ENCODE measurements around the gene ADGRL1. TPM values are rescaled to one million over a fixed set of nuclear protein-coding genes. Genes with fewer than 3 reads are reported as not detected.

ADGRL1 gene
- total and polyA plus RNA-seq, 2 donors (not counting 1 experiment from before 2014, with no cell fraction given): 1.7 to 3.5 TPM

DNA sequence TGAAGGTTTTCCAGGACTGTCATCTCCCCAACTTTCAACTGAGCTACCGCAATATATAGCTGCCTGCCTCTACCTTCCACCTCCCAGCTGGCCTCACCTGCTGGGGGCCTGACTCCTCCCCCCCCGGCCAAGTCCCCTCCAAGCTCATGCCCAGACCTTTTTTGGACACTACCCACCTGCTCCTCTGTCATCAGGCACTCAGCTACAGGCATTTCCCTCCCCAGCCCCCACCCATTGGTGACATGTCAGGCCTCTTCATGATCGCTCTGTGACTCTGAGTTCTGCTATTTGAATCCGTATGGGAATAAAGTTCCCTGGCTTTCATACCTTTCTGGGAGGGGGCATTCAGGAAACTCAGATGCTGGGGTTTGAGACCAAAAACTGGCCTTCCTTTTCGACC is 90.2 kb downstream of the ADGRL1 start:
- Histone ChIP-seq H3K4me3 (replicated peaks in 1 of 4; ENCODE audit: control extremely low read depth in 1 of 4, insufficient read depth in 1 of 4, low read depth in 3 of 4, low read length in 4 of 4) (peak overlapping the region in 2 of 4 experiments; percentile 5 to 86), H3K4me2 (ENCODE audit: extremely low read depth, insufficient read depth, low read length) (peak overlapping the region; percentile 82), H3K79me2 (ENCODE audit: control insufficient read depth, insufficient read depth, low read length) (peaks cover 49% of the 10 kb centered on the region), H4K20me1 (ENCODE audit: control insufficient read depth, extremely low read depth, insufficient read depth, low read length) (no peaks in the 10 kb centered on the region), H3K4me1 (ENCODE audit: control insufficient read depth, extremely low read depth, insufficient read depth, low read length) (peaks cover 30% of the 10 kb centered on the region), H2AFZ (ENCODE audit: low read length) (no peak overlapping the region), H3K27ac (ENCODE audit: insufficient read depth, low read length) (no peak overlapping the region), H3K27me3 (ENCODE audit: control insufficient read depth, insufficient read depth, low read length) (no peaks in the 10 kb centered on the region), H3K9me3 (ENCODE audit: control insufficient read depth, insufficient read depth, low read depth, low read length) (no peaks in the 10 kb centered on the region), H3K9ac (ENCODE audit: insufficient read depth, low read length) (no peak overlapping the region), H3K36me3 (ENCODE audit: control insufficient read depth, insufficient read depth, low read length) (peaks cover under 1% of the 10 kb centered on the region)
- TF ChIP-seq CTCF (conservative IDR thresholded peaks at IDR 0.05 in 1 of 2, IDR thresholded peaks at IDR 0.05 in 1 of 2; ENCODE audit: low read depth in 1 of 2, low read length in 2 of 2) (no peak), EZH2 (IDR thresholded peaks at IDR 0.05; ENCODE audit: low read length, missing control alignments) (no peak)
- no peak for DNase-seq (ENCODE audit: low read depth in 2 of 2)

GRCh38 chr19:14114854-14115253 is 91.1 kb downstream of the ADGRL1 start:
- no peak for TF ChIP-seq EZH2 (IDR thresholded peaks at IDR 0.05; ENCODE audit: low read length, missing control alignments)
- peak; percentile 17 to 43 for TF ChIP-seq CTCF (conservative IDR thresholded peaks at IDR 0.05 in 1 of 2, IDR thresholded peaks at IDR 0.05 in 1 of 2; ENCODE audit: low read depth in 1 of 2, low read length in 2 of 2)
- no peak for DNase-seq (ENCODE audit: low read depth in 2 of 2)
- Histone ChIP-seq H3K4me2 (ENCODE audit: extremely low read depth, insufficient read depth, low read length) (no peak overlapping the region), H2AFZ (ENCODE audit: low read length) (no peak overlapping the region), H3K9ac (ENCODE audit: insufficient read depth, low read length) (no peak overlapping the region), H3K4me1 (ENCODE audit: control insufficient read depth, extremely low read depth, insufficient read depth, low read length) (peaks cover 30% of the 10 kb centered on the region), H3K27me3 (ENCODE audit: control insufficient read depth, insufficient read depth, low read length) (no peaks in the 10 kb centered on the region), H3K4me3 (replicated peaks in 1 of 4; ENCODE audit: control extremely low read depth in 1 of 4, insufficient read depth in 1 of 4, low read depth in 3 of 4, low read length in 4 of 4) (no peak overlapping the region), H3K36me3 (ENCODE audit: control insufficient read depth, insufficient read depth, low read length) (peaks cover 2% of the 10 kb centered on the region), H3K79me2 (ENCODE audit: control insufficient read depth, insufficient read depth, low read length) (peaks cover 50% of the 10 kb centered on the region), H4K20me1 (ENCODE audit: control insufficient read depth, extremely low read depth, insufficient read depth, low read length) (no peaks in the 10 kb centered on the region), H3K9me3 (ENCODE audit: control insufficient read depth, insufficient read depth, low read depth, low read length) (no peaks in the 10 kb centered on the region), H3K27ac (ENCODE audit: insufficient read depth, low read length) (no peak overlapping the region)

- Histone ChIP-seq H4K20me1 (ENCODE audit: control insufficient read depth, extremely low read depth, insufficient read depth, low read length) (no peaks in the 10 kb centered on the region), H3K79me2 (ENCODE audit: control insufficient read depth, insufficient read depth, low read length) (peaks cover 50% of the 10 kb centered on the region)
- no peak for TF ChIP-seq CTCF (conservative IDR thresholded peaks at IDR 0.05 in 1 of 2, IDR thresholded peaks at IDR 0.05 in 1 of 2; ENCODE audit: low read depth in 1 of 2, low read length in 2 of 2)
- TF ChIP-seq EZH2 (IDR thresholded peaks at IDR 0.05; ENCODE audit: low read length, missing control alignments): no peak
Observed at GRCh38 chr19:14114439-14114838, 91.5 kb downstream of the ADGRL1 start.

More at GRCh38 chr19:14114439-14114838, 91.5 kb downstream of the ADGRL1 start:
- no peak for DNase-seq (ENCODE audit: low read depth in 2 of 2)
- no peak overlapping the region for H3K4me3 ChIP-seq (replicated peaks in 1 of 4; ENCODE audit: control extremely low read depth in 1 of 4, insufficient read depth in 1 of 4, low read depth in 3 of 4, low read length in 4 of 4)
- no peak overlapping the region for H2AFZ ChIP-seq (ENCODE audit: low read length)
- H3K9me3 ChIP-seq (ENCODE audit: control insufficient read depth, insufficient read depth, low read depth, low read length): no peaks in the 10 kb centered on the region
- H3K9ac ChIP-seq (ENCODE audit: insufficient read depth, low read length): no peak overlapping the region
- no peaks in the 10 kb centered on the region for H3K27me3 ChIP-seq (ENCODE audit: control insufficient read depth, insufficient read depth, low read length)
- no peak overlapping the region for H3K27ac ChIP-seq (ENCODE audit: insufficient read depth, low read length)
- H3K4me2 ChIP-seq (ENCODE audit: extremely low read depth, insufficient read depth, low read length): no peak overlapping the region
- peaks cover 30% of the 10 kb centered on the region for H3K4me1 ChIP-seq (ENCODE audit: control insufficient read depth, extremely low read depth, insufficient read depth, low read length)
- peaks cover 2% of the 10 kb centered on the region for H3K36me3 ChIP-seq (ENCODE audit: control insufficient read depth, insufficient read depth, low read length)
